Middle frontal gyrus (tissue), 1 donor: ENCODE measurements around the gene ENTPD5.
"Not testable (repeated sequence)": the region's sequence is repeated elsewhere in the genome, so short reads cannot be mapped to it uniquely, and the experiment has no call there.

ENCODE experiments used
- DNase-seq: peaks from one replicate; pipeline ENCODE4 v3.0.0-alpha.2; 2015; ENCODE audit warnings: low spot score; ENCODE audit errors: extremely low spot score

ENTPD5 gene

GRCh38 chr14:73945159-73945670 is 73.9 kb downstream of the ENTPD5 start:
- no peak for DNase-seq

- DNase-seq = no peak
These were observed 74.5 kb downstream of the ENTPD5 start for GRCh38 chr14:73944432-73945158.

GRCh38 chr14:73943083-73943482 is 76.0 kb downstream of the ENTPD5 start:
- DNase-seq = no peak

DNA sequence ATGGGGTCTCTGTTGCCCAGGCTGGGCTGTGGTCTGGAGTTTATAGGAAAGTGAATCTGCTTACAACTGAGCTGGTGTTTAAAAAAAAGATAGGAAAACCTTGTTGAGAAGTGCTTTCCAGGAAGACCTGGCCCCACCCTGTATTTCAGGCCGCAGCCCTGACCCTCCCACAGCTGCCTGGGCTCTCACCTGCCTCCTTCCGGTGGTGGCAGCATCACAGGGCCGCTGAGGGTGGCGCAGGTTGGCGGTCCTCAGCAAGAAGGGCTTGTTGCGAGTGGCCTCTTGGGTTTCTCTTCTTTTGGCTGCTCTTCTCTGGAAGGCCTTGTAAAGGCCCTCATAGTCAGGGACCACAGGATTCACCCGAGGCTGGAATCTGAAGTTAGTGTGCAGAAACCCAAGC is 76.9 kb downstream of the ENTPD5 start:
- no peak for DNase-seq

DNA sequence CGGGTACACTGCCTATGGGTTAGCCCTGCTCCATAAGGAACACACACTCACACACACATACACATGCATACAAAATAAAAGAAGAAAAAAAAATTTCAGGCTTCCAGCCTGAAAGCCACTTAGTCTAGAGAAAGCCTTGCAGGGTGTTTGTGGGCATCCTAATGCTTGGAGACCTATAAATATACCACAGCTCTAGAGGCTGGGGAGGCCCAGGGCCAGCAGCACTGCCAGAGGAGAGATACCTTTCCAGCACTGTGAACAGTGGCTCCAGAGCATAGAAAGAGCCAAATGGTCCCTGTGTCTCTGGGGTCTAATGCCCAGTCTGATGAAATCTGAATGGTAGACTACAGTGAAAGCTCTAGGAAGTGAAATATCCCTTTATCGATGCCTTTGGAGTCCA is 82.1 kb downstream of the ENTPD5 start:
- no peak for DNase-seq

- DNase-seq = no peak
These were observed 82.5 kb downstream of the ENTPD5 start for GRCh38 chr14:73936548-73936947.

DNA sequence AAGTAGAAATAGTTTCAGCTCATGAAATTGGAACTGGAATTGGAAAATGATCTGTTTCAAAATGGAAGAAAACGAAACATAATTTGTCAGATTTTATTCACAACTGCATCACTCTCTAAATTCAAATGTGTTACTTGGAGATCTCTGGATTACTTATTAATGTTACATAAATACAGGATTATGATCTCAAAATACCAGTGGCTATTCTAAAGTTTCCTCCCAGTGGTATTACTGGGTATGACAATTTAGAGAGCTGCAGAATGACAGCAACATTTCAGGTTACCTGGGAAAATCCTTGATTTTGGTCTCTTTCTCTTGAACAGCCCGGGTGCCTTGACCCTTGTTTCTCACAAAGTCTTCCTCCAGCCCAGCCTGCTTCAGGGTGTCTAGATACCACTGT is 83.4 kb downstream of the ENTPD5 start:
- no peak for DNase-seq

DNA sequence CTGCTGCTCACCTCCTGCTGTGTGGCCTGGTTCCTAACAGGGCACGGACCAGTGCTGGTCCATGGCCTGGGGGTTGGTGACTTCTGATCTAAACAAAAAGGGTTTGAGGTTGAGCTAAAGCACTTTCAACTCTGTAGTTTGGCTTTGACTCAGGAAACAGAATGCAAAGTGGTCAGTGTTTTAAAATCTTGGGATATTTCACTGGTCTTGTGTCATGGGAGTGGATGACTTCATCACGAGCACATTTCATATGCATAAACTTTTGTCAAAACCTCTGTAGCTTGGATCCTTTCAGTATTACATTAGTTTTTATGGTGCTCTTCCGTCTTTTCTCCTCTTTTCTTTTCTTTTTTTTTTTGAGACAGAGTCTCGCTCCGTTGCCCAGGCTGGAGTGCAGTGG is 94.8 kb downstream of the ENTPD5 start:
- DNase-seq = no peak

DNA sequence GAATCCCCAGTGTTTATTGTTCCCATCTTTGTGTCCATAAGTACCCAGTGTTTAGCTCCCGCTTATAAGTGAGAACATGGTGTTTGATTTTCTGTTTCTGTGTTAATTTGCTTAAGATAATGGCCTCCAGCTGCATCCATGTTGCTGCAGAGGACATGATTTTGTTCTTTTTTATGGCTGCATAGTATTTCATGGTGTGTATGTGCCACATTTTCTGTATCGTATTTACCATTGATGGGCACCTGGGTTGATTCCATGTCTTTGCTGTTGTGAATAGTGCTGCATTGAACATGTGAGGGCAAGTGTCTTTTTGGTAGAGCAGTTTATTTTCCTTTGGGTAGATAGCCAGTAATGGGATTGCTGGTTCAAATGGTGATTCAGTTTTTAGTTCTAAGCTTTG is 99.6 kb downstream of the ENTPD5 start:
- not testable (repeated sequence) for DNase-seq

DNA sequence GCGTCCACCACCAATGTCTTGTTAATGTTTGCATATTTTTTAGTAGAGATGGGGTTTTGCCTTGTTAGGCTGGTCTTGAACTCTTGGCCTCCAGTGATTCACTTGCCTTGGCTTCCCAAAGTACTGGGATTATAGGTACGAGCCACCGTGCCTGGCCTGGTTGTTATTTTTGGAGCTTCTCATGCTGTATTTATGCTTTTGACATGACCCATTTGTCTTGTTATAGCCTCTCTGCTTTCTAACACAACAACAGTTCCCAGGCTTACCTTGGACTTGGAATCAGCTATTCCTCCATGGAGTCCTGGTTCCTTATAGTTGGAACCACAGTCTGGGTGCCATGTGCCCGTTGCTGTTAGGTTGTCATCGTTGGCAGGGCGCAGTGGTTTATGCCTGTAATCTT is 102.8 kb downstream of the ENTPD5 start:
- no peak for DNase-seq

DNA sequence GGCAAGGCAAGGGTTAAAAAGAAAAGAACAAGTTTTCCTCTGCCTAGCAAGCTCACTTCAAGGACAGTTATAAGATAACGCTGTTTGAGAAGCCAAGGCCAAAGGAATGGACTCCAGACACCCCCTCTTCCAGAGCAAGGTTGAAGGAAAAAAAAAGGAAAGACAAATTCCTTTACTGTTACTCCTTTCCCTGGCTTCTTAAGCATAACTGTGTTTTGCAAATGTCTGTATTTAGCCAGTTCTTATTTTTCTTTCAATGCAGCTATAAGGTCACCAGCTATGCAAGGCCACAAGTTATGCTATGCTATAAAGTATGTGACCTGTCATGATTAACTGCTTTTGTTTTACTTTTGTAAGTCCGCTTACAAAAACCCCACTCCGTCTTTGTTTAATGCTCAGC is 105.8 kb downstream of the ENTPD5 start:
- no peak for DNase-seq

- DNase-seq = no peak
These were observed 109.4 kb downstream of the ENTPD5 start for GRCh38 chr14:73909681-73910080.
